GM12875 (cell line): Measurements from ENCODE around the gene ZNF845.
"Not testable (repeated sequence)": the region's sequence is repeated elsewhere in the genome, so short reads cannot be mapped to it uniquely, and the experiment has no call there.

Source experiments
- H3K4me3 ChIP-seq: one replicate; pipeline ENCODE4 v1.5.1; 2011; ENCODE audit warnings: low read depth, low read length, control low read depth
- CTCF ChIP-seq: IDR thresholded peaks from 2 replicates; pipeline ENCODE4 v1.5.1; 2011; ENCODE audit warnings: low read depth, mild to moderate bottlenecking, control low read depth, inconsistent platforms, low read length, moderate library complexity, borderline replicate concordance; ENCODE audit not compliant: insufficient read depth

Gene ZNF845

GRCh38 chr19:53333463-53334449 is at the start of gene ZNF845:
TSS of gene ZNF845 (plus strand) at chr19:53333749. CDS start at chr19:53341308, 7,559 bp downstream.
- TF ChIP-seq CTCF: no peak
- H3K4me3 ChIP-seq: peak within 1 kb of the TSS; percentile 84

GRCh38 chr19:53285087-53285486 is 48.5 kb upstream of the ZNF845 start:
- no peak overlapping the region for H3K4me3 ChIP-seq
- no peak for TF ChIP-seq CTCF

GRCh38 chr19:53290758-53291549 is 42.6 kb upstream of the ZNF845 start:
- TF ChIP-seq CTCF: no peak
- no peak overlapping the region for H3K4me3 ChIP-seq

GRCh38 chr19:53294786-53295441 is 38.6 kb upstream of the ZNF845 start:
- no peak overlapping the region for H3K4me3 ChIP-seq
- TF ChIP-seq CTCF: no peak

GRCh38 chr19:53301341-53301740 is 32.2 kb upstream of the ZNF845 start:
- not testable (repeated sequence) for H3K4me3 ChIP-seq

- TF ChIP-seq CTCF: peak; percentile 5; the same call in 1 of the 2 replicates
- no peak overlapping the region for H3K4me3 ChIP-seq
Observed at GRCh38 chr19:53308339-53308811, 25.2 kb upstream of the ZNF845 start.

- H3K4me3 ChIP-seq: no peak overlapping the region
- TF ChIP-seq CTCF: no peak
Observed at GRCh38 chr19:53311044-53311443, 22.5 kb upstream of the ZNF845 start.
